ENCODE measurements around the gene RNF115. TPM values are rescaled to one million over a fixed set of nuclear protein-coding genes. Genes with fewer than 3 reads are reported as not detected.

RNF115 gene
- total and polyA plus RNA-seq, 2 of the 4 experiments (the other 2 are of a cell fraction) = 13.5 to 22.9 TPM

GRCh38 chr1:145695821-145696629 lies 127.9 kb downstream of the RNF115 start:
- Histone ChIP-seq H3K27me3 (ENCODE audit: control insufficient read depth, insufficient read depth, low read length) (no peaks in the 10 kb centered on the region), H3K56ac (ENCODE audit: extremely low read depth, insufficient read depth, low read length) (no peak overlapping the region), H2BK15ac (ENCODE audit: low read depth, low read length) (0 out of 3 replicates have a peak overlapping the region, but pooled peaks have one; percentile 21), H3K23ac (ENCODE audit: low read depth, low read length) (no peak overlapping the region), H3K9ac (ENCODE audit: low read depth, low read length) (no peak overlapping the region), H3K36me3 (ENCODE audit: control insufficient read depth, insufficient read depth, low read length) (no peaks in the 10 kb centered on the region), H3K9me3 (ENCODE audit: control insufficient read depth, insufficient read depth, low read length) (no peaks in the 10 kb centered on the region), H2AK5ac (ENCODE audit: low read depth, low read length) (peak overlapping the region; percentile 32; the same call in 1 of the 2 replicates), H4K5ac (ENCODE audit: low read depth, low read length) (no peak overlapping the region), H2BK5ac (ENCODE audit: low read depth, low read length, poor library complexity, severe bottlenecking) (no peak overlapping the region), H3K4ac (ENCODE audit: low read depth, low read length) (no peak overlapping the region), H2BK120ac (ENCODE audit: low read depth, low read length) (no peak overlapping the region), H3K79me1 (ENCODE audit: low read depth in 1 of 2, low read length in 2 of 2) (no peaks in the 10 kb centered on the region), H3K4me2 (ENCODE audit: low read depth, low read length) (no peak overlapping the region), H3K14ac (replicated peaks; ENCODE audit: low read depth, low read length) (no peak overlapping the region), H2AK9ac (replicated peaks; ENCODE audit: low read depth, low read length, poor library complexity) (no peak overlapping the region), H3K18ac (ENCODE audit: low read depth, low read length) (no peak overlapping the region), H3K27ac (ENCODE audit: insufficient read depth, low read length) (no peak overlapping the region), H2BK20ac (ENCODE audit: low read depth, low read length) (no peak overlapping the region), H2AFZ (replicated peaks; ENCODE audit: low read length, poor library complexity) (no peak overlapping the region), H4K91ac (ENCODE audit: insufficient read depth, low read depth, low read length) (no peak overlapping the region), H3K9me1 (ENCODE audit: insufficient read depth, low read length) (peaks cover 3% of the 10 kb centered on the region), H4K20me1 (ENCODE audit: insufficient read depth, low read length) (no peaks in the 10 kb centered on the region), H3K4me1 (ENCODE audit: control insufficient read depth, insufficient read depth, low read length) (peaks cover 6% of the 10 kb centered on the region; the same call in 1 of the 2 replicates), H3K4me3 (ENCODE audit: insufficient read depth, low read depth, low read length) (no peak overlapping the region), H4K8ac (ENCODE audit: low read depth in 2 of 2, low read length in 2 of 2) (no peak overlapping the region)
- TF ChIP-seq SMC3 (IDR thresholded peaks at IDR 0.05; ENCODE audit: low read depth, low read length) = no peak
- TF ChIP-seq NFE2L2 (IDR thresholded peaks at IDR 0.05; ENCODE audit: low read depth, low read length) = no peak
- no peak for TF ChIP-seq MAZ (IDR thresholded peaks at IDR 0.05; ENCODE audit: borderline replicate concordance, low read depth, low read length)
- TF ChIP-seq RFX5 (IDR thresholded peaks at IDR 0.05; ENCODE audit: low read depth, low read length) = no peak
- no peak for TF ChIP-seq CHD1 (IDR thresholded peaks at IDR 0.05; ENCODE audit: low read depth, low read length)
- no peak for TF ChIP-seq BHLHE40 (IDR thresholded peaks at IDR 0.05; ENCODE audit: low read depth, low read length)
- no peak for TF ChIP-seq MAFK (IDR thresholded peaks at IDR 0.05; ENCODE audit: low read depth, low read length)
- TF ChIP-seq RAD21 (IDR thresholded peaks at IDR 0.05; ENCODE audit: low read length) = no peak
- no peak for TF ChIP-seq USF2 (IDR thresholded peaks at IDR 0.05; ENCODE audit: low read depth, low read length)
- TF ChIP-seq POLR2A (IDR thresholded peaks at IDR 0.05; ENCODE audit: low read depth, low read length) = no peak
- CTCF ChIA-PET = interaction anchor here (0.5 to 1.6 kb wide), 2 partner anchors 11 to 63 kb away, joined by 3 to 4 read pairs; partner anchors contain the start of gene PDZK1
- DNase-seq (no peak), ATAC-seq (ENCODE audit: low read depth) (no peak)
- no TSS peak for BruUV-seq (replicated peaks)
- in situ Hi-C loops (cut with MboI; ENCODE audit: low sequenced_read_pairs) (no loop called here), dilution Hi-C loops (cut with HindIII; ENCODE audit: low sequenced_read_pairs, unreplicated experiment) (no loop called here), intact Hi-C loops (cut with micrococcal nuclease) (no loop called here)
- 51% methylated on average over 2 of the region's 5 CpGs; no CpG with 5 or more reads in 1 of the 2 experiments for WGBS, 2 experiments (ENCODE audit: extremely low coverage in 2 of 2, insufficient read length in 1 of 2)
- POLR2A ChIA-PET (ENCODE audit: unreplicated experiment) = no interaction called here

Data from IMR-90 (cell line).